ENCODE data around the gene TRIM59. TPM values are rescaled to one million over a fixed set of nuclear protein-coding genes. Genes with fewer than 3 reads are reported as not detected.

TRIM59 gene
- total and polyA plus RNA-seq, 9 of the 15 experiments (the other 6 are each of a cell fraction or from before 2014, with no cell fraction given) = 16.8 to 101 (median 34.8) TPM

GRCh38 chr3:160471892-160472291 is 22.3 kb upstream of the TRIM59 start:
- intact Hi-C loops (cut with micrococcal nuclease) (no loop called here), in situ Hi-C loops (cut with MboI) (loop anchor here (25.0 kb wide), 1 partner anchor 585 kb away; no protein-coding TSS in a partner anchor)
- Histone ChIP-seq H3K9me1 (ENCODE audit: control insufficient read depth, insufficient read depth, low read length) (no peaks in the 10 kb centered on the region), H3K4me1 (replicated peaks in 1 of 2; ENCODE audit: control insufficient read depth in 2 of 2, insufficient read depth in 2 of 2, low read length in 2 of 2) (no peaks in the 10 kb centered on the region), H4K20me1 (replicated peaks; ENCODE audit: control insufficient read depth, insufficient read depth, low read length) (no peaks in the 10 kb centered on the region), H3K79me2 (ENCODE audit: control insufficient read depth, insufficient read depth, low read length) (no peaks in the 10 kb centered on the region), H3K36me3 (ENCODE audit: control insufficient read depth, insufficient read depth, low read length) (no peaks in the 10 kb centered on the region), H3K4me2 (ENCODE audit: insufficient read depth, low read length) (no peak overlapping the region), H3K4me3 (no peak overlapping the region), H3K27ac (ENCODE audit: extremely low read depth, low read depth, low read length) (no peak overlapping the region), H3K27me3 (ENCODE audit: control insufficient read depth in 2 of 2, insufficient read depth in 2 of 2, low read length in 2 of 2) (no peaks in the 10 kb centered on the region), H3K9ac (ENCODE audit: insufficient read depth in 1 of 2, low read depth in 2 of 2, low read length in 2 of 2) (no peak overlapping the region), H2AFZ (ENCODE audit: low read depth, low read length) (no peak overlapping the region), H3K9me3 (replicated peaks; ENCODE audit: control insufficient read depth, insufficient read depth, low read depth, low read length) (peaks cover 5% of the 10 kb centered on the region; the same call in 1 of the 2 replicates)
- no peak for ATAC-seq
- FAIRE-seq = no peak
- DNase-seq (ENCODE audit: extremely low read depth in 1 of 4, low spot score in 3 of 4) = no peak
- no TSS peak for BruUV-seq (replicated peaks)
- TF ChIP-seq TSHZ1 (CRISPR knock-in tag; IDR thresholded peaks at IDR 0.05) = no peak
- POLR2A ChIA-PET = interaction anchor here (0.8 kb wide), 1 partner anchor 309 kb away, joined by 3 read pairs; no protein-coding TSS in a partner anchor
- CTCF ChIA-PET (ENCODE audit: low intra/inter-chr PET ratio) = no interaction called here
- WGBS (ENCODE audit: insufficient coverage, low coverage, missing lambda C conversion rate) = 3% methylated on average over 2 of the region's 2 CpGs

GRCh38 chr3:160470181-160470580 is 20.6 kb upstream of the TRIM59 start:
- Histone ChIP-seq H3K9ac (ENCODE audit: insufficient read depth in 1 of 2, low read depth in 2 of 2, low read length in 2 of 2) (no peak overlapping the region), H3K36me3 (ENCODE audit: control insufficient read depth, insufficient read depth, low read length) (no peaks in the 10 kb centered on the region), H3K4me3 (no peak overlapping the region), H3K79me2 (ENCODE audit: control insufficient read depth, insufficient read depth, low read length) (no peaks in the 10 kb centered on the region), H3K9me3 (replicated peaks; ENCODE audit: control insufficient read depth, insufficient read depth, low read depth, low read length) (peaks cover 5% of the 10 kb centered on the region; the same call in 1 of the 2 replicates), H4K20me1 (replicated peaks; ENCODE audit: control insufficient read depth, insufficient read depth, low read length) (no peaks in the 10 kb centered on the region), H3K27ac (ENCODE audit: extremely low read depth, low read depth, low read length) (no peak overlapping the region), H3K9me1 (ENCODE audit: control insufficient read depth, insufficient read depth, low read length) (no peaks in the 10 kb centered on the region), H2AFZ (ENCODE audit: low read depth, low read length) (no peak overlapping the region), H3K27me3 (ENCODE audit: control insufficient read depth in 2 of 2, insufficient read depth in 2 of 2, low read length in 2 of 2) (no peaks in the 10 kb centered on the region), H3K4me1 (replicated peaks in 1 of 2; ENCODE audit: control insufficient read depth in 2 of 2, insufficient read depth in 2 of 2, low read length in 2 of 2) (no peaks in the 10 kb centered on the region), H3K4me2 (ENCODE audit: insufficient read depth, low read length) (no peak overlapping the region)
- 0 out of 2 replicates have a peak, but pooled peaks have one; percentile 13 for TF ChIP-seq CBX5 (IDR thresholded peaks at IDR 0.05; ENCODE audit: borderline replicate concordance, low read depth)
- 0 out of 2 replicates have a peak, but pooled peaks have one; percentile 19 for TF ChIP-seq CBX1 (IDR thresholded peaks at IDR 0.05; ENCODE audit: low read depth)
- TF ChIP-seq ZFP36 (IDR thresholded peaks at IDR 0.05; ENCODE audit: low read depth, low read length, partially characterized antibody) = peak; percentile 79
- TF ChIP-seq ZNF408 (CRISPR knock-in tag; IDR thresholded peaks at IDR 0.05; ENCODE audit: low read depth) = no peak
- in situ Hi-C loops (cut with MboI) = loop anchor here (25.0 kb wide), 1 partner anchor 583 kb away; no protein-coding TSS in a partner anchor
- intact Hi-C loops (cut with micrococcal nuclease) = no loop called here
- 25% methylated on average over 5 of the region's 5 CpGs for WGBS (ENCODE audit: insufficient coverage, low coverage, missing lambda C conversion rate)
- FAIRE-seq = no peak
- POLR2A ChIA-PET = no interaction called here
- no peak for ATAC-seq
- DNase-seq (ENCODE audit: extremely low read depth in 1 of 4, low spot score in 3 of 4) = no peak
- CTCF ChIA-PET (ENCODE audit: low intra/inter-chr PET ratio) = no interaction called here
- no TSS peak for BruUV-seq (replicated peaks)
